PC-9 (cell line): ENCODE data around the gene TSHR.

Source experiments
- EZH2 ChIP-seq: fragments of 200-600 bp; sonication (generic); IDR thresholded peaks from 2 replicates; pipeline ENCODE4 v1.8.0; 2017; ENCODE audit warnings: antibody characterized with exemption, low read depth
- TF ChIP-seq, protein P1 (sequence below): fragments of 200-600 bp; sonication (generic); conservative IDR thresholded peaks from 2 replicates; pipeline ENCODE4 v1.6.1; 2017; ENCODE audit warnings: mixed run types, antibody characterized with exemption, mild to moderate bottlenecking, moderate library complexity

- TF ChIP-seq, protein P1, sequence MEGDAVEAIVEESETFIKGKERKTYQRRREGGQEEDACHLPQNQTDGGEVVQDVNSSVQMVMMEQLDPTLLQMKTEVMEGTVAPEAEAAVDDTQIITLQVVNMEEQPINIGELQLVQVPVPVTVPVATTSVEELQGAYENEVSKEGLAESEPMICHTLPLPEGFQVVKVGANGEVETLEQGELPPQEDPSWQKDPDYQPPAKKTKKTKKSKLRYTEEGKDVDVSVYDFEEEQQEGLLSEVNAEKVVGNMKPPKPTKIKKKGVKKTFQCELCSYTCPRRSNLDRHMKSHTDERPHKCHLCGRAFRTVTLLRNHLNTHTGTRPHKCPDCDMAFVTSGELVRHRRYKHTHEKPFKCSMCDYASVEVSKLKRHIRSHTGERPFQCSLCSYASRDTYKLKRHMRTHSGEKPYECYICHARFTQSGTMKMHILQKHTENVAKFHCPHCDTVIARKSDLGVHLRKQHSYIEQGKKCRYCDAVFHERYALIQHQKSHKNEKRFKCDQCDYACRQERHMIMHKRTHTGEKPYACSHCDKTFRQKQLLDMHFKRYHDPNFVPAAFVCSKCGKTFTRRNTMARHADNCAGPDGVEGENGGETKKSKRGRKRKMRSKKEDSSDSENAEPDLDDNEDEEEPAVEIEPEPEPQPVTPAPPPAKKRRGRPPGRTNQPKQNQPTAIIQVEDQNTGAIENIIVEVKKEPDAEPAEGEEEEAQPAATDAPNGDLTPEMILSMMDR: no peak
- no peak for TF ChIP-seq EZH2
Observed at GRCh38 chr14:80919622-80920021, 35.8 kb upstream of the TSHR start.
